SK-N-MC (cell line): ENCODE measurements around the gene TNFRSF18.

Experiments
- EZH2 ChIP-seq: fragments of 200-600 bp; sonication (generic); IDR thresholded peaks from one replicate; pipeline ENCODE4 v1.6.1; 2017; ENCODE audit warnings: antibody characterized with exemption
- POLR2AphosphoS5 ChIP-seq: IDR thresholded peaks from 2 replicates; pipeline ENCODE4 v1.6.1; 2012; ENCODE audit warnings: mild to moderate bottlenecking, low read depth, low read length, borderline replicate concordance

DNA sequence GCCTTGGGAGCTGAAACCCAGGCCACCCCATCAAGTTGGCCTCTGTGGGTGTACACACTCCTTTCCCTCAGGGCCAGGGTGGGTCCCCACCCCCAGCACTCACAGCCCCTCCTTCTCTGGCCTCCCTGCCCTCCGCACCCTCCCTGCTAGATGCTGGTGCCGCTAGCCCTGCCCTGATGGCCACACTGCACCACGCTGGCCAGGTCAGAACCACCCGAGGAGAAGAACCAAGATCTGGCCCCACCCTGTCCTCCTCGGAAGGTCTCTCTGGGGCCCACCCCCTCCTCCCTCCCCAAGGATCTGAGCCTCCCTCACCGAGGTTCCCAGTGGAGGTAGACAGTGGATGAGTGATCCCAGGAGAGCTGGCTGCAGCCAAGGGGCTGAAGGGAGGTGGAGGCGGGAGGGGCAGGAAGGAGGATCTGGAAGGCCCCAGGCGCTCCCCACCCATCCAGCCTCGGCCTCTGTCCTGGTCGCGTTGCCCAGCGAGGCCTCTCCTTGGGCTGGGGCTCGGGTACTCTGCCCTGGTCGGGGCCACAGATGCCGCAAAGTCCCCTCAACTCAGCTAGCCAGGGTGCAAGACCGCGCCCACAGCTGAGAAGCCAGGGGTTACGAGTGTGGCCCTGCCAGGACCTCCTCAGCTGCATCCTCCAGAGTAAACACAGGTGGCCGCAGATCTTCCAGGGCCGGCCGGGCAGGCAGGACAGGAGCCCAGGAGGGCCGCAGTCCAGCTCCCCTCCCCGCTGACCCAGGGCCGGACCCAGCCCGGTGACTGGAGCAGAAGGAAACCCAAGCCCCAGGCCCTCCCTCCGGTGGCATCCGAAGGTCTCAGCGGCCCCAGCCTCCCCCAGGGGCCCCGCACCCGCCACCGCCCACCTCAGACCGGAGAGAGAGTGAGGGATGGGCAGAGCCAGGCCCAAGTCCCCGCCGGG lies 30.8 kb upstream of the TNFRSF18 start:
- TF ChIP-seq EZH2 (no peak), POLR2AphosphoS5 (no peak; the same call in 1 of the 2 replicates)
